H1 (cell line): ENCODE data around the gene ATE1. TPM values are rescaled to one million over a fixed set of nuclear protein-coding genes. Genes with fewer than 3 reads are reported as not detected.

Experiments
- CTCF ChIA-PET: fragments of 300-600 bp; sonication (Branson Sonifier 250); formaldehyde crosslinking; loops from one replicate; lab custom pipeline; 2021; ENCODE audit not compliant: partially characterized antibody; lab: Charles Lee
- POLR2A ChIA-PET: fragments of 300-600 bp; sonication (Branson Sonifier 250); formaldehyde crosslinking; loops from one replicate; lab custom pipeline; 2021; ENCODE audit warnings: inconsistent platforms; ENCODE audit not compliant: partially characterized antibody; lab: Charles Lee
- DNase-seq, 2 experiments: peaks; one replicate each; pipeline versions ENCODE4 v3.0.0 to v3.0.0-alpha.2; 2010 to 2022; ENCODE audit warnings: low spot score in 2 of 2, low read depth in 1 of 2, mixed read lengths in 1 of 2
- FAIRE-seq: peaks from 2 replicates; lab custom pipeline; 2011; peaks lifted over from hg19 to GRCh38; lab: Jason Lieb, UNC
- H2AFZ ChIP-seq: 2 replicates; pipeline ENCODE4 v1.8.1; 2012; ENCODE audit warnings: low read length, inconsistent platforms
- H2AK5ac ChIP-seq: 2 replicates; pipeline ENCODE4 v1.6.1; 2013; ENCODE audit warnings: low read depth, low read length
- H2BK120ac ChIP-seq: replicated peaks from 2 replicates; pipeline ENCODE3; 2013; ENCODE audit warnings: low read depth, low read length, inconsistent platforms
- H2BK12ac ChIP-seq: 2 replicates; pipeline ENCODE4 v1.6.1; 2013; ENCODE audit warnings: low read depth, low read length
- H2BK15ac ChIP-seq: 2 replicates; pipeline ENCODE4 v1.6.1; 2013; ENCODE audit warnings: low read length
- H2BK20ac ChIP-seq: 2 replicates; pipeline ENCODE4 v1.6.1; 2013; ENCODE audit warnings: low read length
- H2BK5ac ChIP-seq: 2 replicates; pipeline ENCODE4 v1.6.1; 2013; ENCODE audit warnings: low read depth, low read length
- H3K14ac ChIP-seq: 2 replicates; pipeline ENCODE4 v1.6.1; 2013; ENCODE audit warnings: inconsistent platforms; ENCODE audit not compliant: insufficient read length
- H3K18ac ChIP-seq: 2 replicates; pipeline ENCODE4 v1.6.1; 2013; ENCODE audit warnings: low read length; ENCODE audit errors: extremely low read depth
- H3K23ac ChIP-seq: 2 replicates; pipeline ENCODE4 v1.6.1; 2013; ENCODE audit warnings: inconsistent platforms; ENCODE audit not compliant: insufficient read length
- H3K23me2 ChIP-seq: 2 replicates; pipeline ENCODE4 v1.6.1; 2013; ENCODE audit warnings: low read depth, low read length
- H3K27ac ChIP-seq: 2 replicates; pipeline ENCODE4 v1.6.1; 2011; ENCODE audit warnings: low read depth, low read length, inconsistent platforms
- H3K27me3 ChIP-seq, 4 experiments: replicated peaks in 1 of 4; 1 replicate in 1 of 4; 2 replicates in 3 of 4; pipeline versions ENCODE4 v1.6.1 to v1.8.1; 2011 to 2013; ENCODE audit warnings: low read length in 3 of 4, mild to moderate bottlenecking in 3 of 4, inconsistent platforms in 2 of 4, mixed read lengths in 2 of 4, moderate library complexity in 1 of 4; ENCODE audit not compliant: control insufficient read depth in 3 of 4, insufficient read depth in 3 of 4; ENCODE audit errors: extremely low read depth in 1 of 4
- H3K36me3 ChIP-seq, 4 experiments: 2 replicates each; pipeline versions ENCODE4 v1.6.1 to v1.8.1; 2011 to 2013; ENCODE audit warnings: mild to moderate bottlenecking in 4 of 4, low read length in 3 of 4, moderate library complexity in 2 of 4, control low read depth in 1 of 4, inconsistent platforms in 1 of 4; ENCODE audit not compliant: insufficient read depth in 4 of 4, control insufficient read depth in 2 of 4
- H3K4ac ChIP-seq: replicated peaks from 2 replicates; pipeline ENCODE3; 2013; ENCODE audit warnings: low read length, low read depth, mixed read lengths, inconsistent platforms; ENCODE audit not compliant: insufficient read length
- H3K4me1 ChIP-seq, 4 experiments: replicated peaks in 1 of 4; 1 replicate in 1 of 4; 2 replicates in 3 of 4; pipeline versions ENCODE4 v1.6.1 to v1.8.1; 2011 to 2013; ENCODE audit warnings: low read length in 3 of 4, inconsistent platforms in 2 of 4, mixed read lengths in 1 of 4; ENCODE audit not compliant: insufficient read depth in 4 of 4, control insufficient read depth in 3 of 4
- H3K4me2 ChIP-seq, 2 experiments: 2 replicates each; pipeline versions ENCODE4 v1.6.1 to v1.8.1; 2011 to 2013; ENCODE audit warnings: low read depth in 2 of 2, low read length in 2 of 2, control low read depth in 1 of 2, inconsistent platforms in 1 of 2, mild to moderate bottlenecking in 1 of 2; ENCODE audit not compliant: insufficient read depth in 1 of 2
- H3K4me3 ChIP-seq, 4 experiments: fragments of 200-600, 300-600 bp in 1 of 4; sonication (generic), shearing (Covaris generic), sonication (Bioruptor Twin) in 1 of 4; 2 replicates each; pipeline versions ENCODE4 v1.5.1 to v1.8.1; 2011 to 2016; ENCODE audit warnings: low read length in 4 of 4, low read depth in 3 of 4, control low read depth in 2 of 4, inconsistent platforms in 2 of 4, mild to moderate bottlenecking in 2 of 4, mixed read lengths in 1 of 4, moderate library complexity in 1 of 4; ENCODE audit not compliant: insufficient read depth in 2 of 4; ENCODE audit errors: extremely low read depth in 1 of 4
- H3K56ac ChIP-seq: replicated peaks from 2 replicates; pipeline ENCODE3; 2013; ENCODE audit warnings: low read depth, mild to moderate bottlenecking, mixed read lengths, low read length, inconsistent platforms; ENCODE audit not compliant: insufficient read length
- H3K79me1 ChIP-seq: 2 replicates; pipeline ENCODE4 v1.6.1; 2013; ENCODE audit warnings: low read depth, low read length, control low read depth
- H3K79me2 ChIP-seq, 2 experiments: 2 replicates each; pipeline versions ENCODE4 v1.6.1 to v1.8.1; 2012 to 2013; ENCODE audit warnings: low read length in 2 of 2, mild to moderate bottlenecking in 2 of 2, inconsistent platforms in 1 of 2; ENCODE audit not compliant: insufficient read depth in 2 of 2, control insufficient read depth in 1 of 2
- H3K9ac ChIP-seq, 4 experiments: replicated peaks in 1 of 4; 1 replicate in 1 of 4; 2 replicates in 3 of 4; pipeline versions ENCODE4 v1.6.1 to v1.8.1; 2011 to 2013; ENCODE audit warnings: low read depth in 3 of 4, low read length in 3 of 4, control low read depth in 2 of 4, mild to moderate bottlenecking in 2 of 4, moderate library complexity in 2 of 4, inconsistent platforms in 1 of 4; ENCODE audit errors: extremely low read depth in 1 of 4
- H3K9me3 ChIP-seq, 2 experiments: 2 replicates each; pipeline versions ENCODE4 v1.6.1 to v1.8.1; 2012 to 2013; ENCODE audit warnings: mild to moderate bottlenecking in 2 of 2, moderate library complexity in 2 of 2, control low read depth in 1 of 2, inconsistent platforms in 1 of 2, low read depth in 1 of 2, low read length in 1 of 2, mixed read lengths in 1 of 2; ENCODE audit not compliant: insufficient read depth in 2 of 2
- H4K20me1 ChIP-seq, 2 experiments: replicated peaks in 1 of 2; 2 replicates each; pipeline versions ENCODE3 to v1.8.1; 2011 to 2013; ENCODE audit warnings: inconsistent platforms in 2 of 2, low read length in 2 of 2, mild to moderate bottlenecking in 1 of 2; ENCODE audit not compliant: insufficient read depth in 2 of 2, control insufficient read depth in 1 of 2
- H4K5ac ChIP-seq: 2 replicates; pipeline ENCODE4 v1.6.1; 2013; ENCODE audit warnings: low read length, low read depth, mixed read lengths, inconsistent platforms; ENCODE audit not compliant: insufficient read length
- H4K8ac ChIP-seq: 2 replicates; pipeline ENCODE4 v1.8.0; 2013; ENCODE audit warnings: mild to moderate bottlenecking, moderate library complexity, low read length, inconsistent platforms; ENCODE audit not compliant: insufficient read depth; ENCODE audit errors: extremely low read depth
- H4K91ac ChIP-seq: replicated peaks from 2 replicates; pipeline ENCODE3; 2013; ENCODE audit warnings: low read length, mixed read lengths, inconsistent platforms; ENCODE audit not compliant: insufficient read length
- BACH1 ChIP-seq: IDR thresholded peaks from 2 replicates; pipeline ENCODE4 v1.6.1; 2012; ENCODE audit warnings: low read length, improper control_type of control experiment
- FOSL1 ChIP-seq: IDR thresholded peaks from 2 replicates; pipeline ENCODE4 v1.6.1; 2011; ENCODE audit warnings: mild to moderate bottlenecking, low read depth, low read length, moderate library complexity; ENCODE audit not compliant: insufficient read depth
- HDAC2 ChIP-seq, 2 experiments: fragments of 300-600 bp in 1 of 2; sonication (generic) in 1 of 2; IDR thresholded peaks; 2 replicates each; pipeline ENCODE4 v1.6.1; 2011 to 2012; ENCODE audit warnings: low read depth in 2 of 2, low read length in 2 of 2, mild to moderate bottlenecking in 2 of 2, moderate library complexity in 2 of 2, borderline replicate concordance in 1 of 2, inconsistent platforms in 1 of 2
- RFX5 ChIP-seq: IDR thresholded peaks from 2 replicates; pipeline ENCODE4 v1.6.1; 2011; ENCODE audit warnings: low read depth, low read length, improper control_type of control experiment, borderline replicate concordance
- SAP30 ChIP-seq: fragments of 300-600 bp; sonication (generic); IDR thresholded peaks from 2 replicates; pipeline ENCODE4 v1.7.1; 2012; ENCODE audit warnings: low read length, moderate library complexity, mild to moderate bottlenecking, inconsistent platforms; ENCODE audit not compliant: insufficient read depth, insufficient replicate concordance
- TCF12 ChIP-seq: IDR thresholded peaks from 2 replicates; pipeline ENCODE4 v1.6.1; 2011; ENCODE audit warnings: low read depth, mild to moderate bottlenecking, low read length
- ZNF274 ChIP-seq: IDR thresholded peaks from 2 replicates; pipeline ENCODE4 v1.7.0; 2012; ENCODE audit warnings: low read length, borderline replicate concordance; ENCODE audit errors: extremely low read depth
- WGBS, 2 experiments: shearing (Covaris generic) in 1 of 2; methylation state at CpG; one replicate each; pipeline versions ENCODE4 v1.1.6 to v1.1.7; 2013 to 2015; ENCODE audit warnings: low lambda C conversion rate in 2 of 2, mixed read lengths in 2 of 2, inconsistent platforms in 1 of 2, low coverage in 1 of 2, missing lambda C conversion rate in 1 of 2; ENCODE audit not compliant: insufficient replicate concordance in 2 of 2, insufficient coverage in 1 of 2, insufficient read length in 1 of 2; ENCODE audit errors: extremely low coverage in 1 of 2, missing lambda C conversion rate in 1 of 2; 5-methylcytosine and 5-hydroxymethylcytosine counted together
- polyA plus RNA-seq, 7 experiments: library from polyadenylated mRNA; depleted of rRNA in 3 of 7; stranded (reverse) in 5 of 7; unstranded in 2 of 7; fragments of >200 nt in 5 of 7; fragments of 200-250 nt in 2 of 7; gene quantifications; 1 replicate in 5 of 7; 2 replicates in 1 of 7; 4 replicates in 1 of 7; pipeline versions ENCODE4 v1.2.1 to v1.2.3, GENCODE V29; 2011 to 2013; ENCODE audit warnings: missing spikeins in 2 of 7, mixed read lengths in 2 of 7
- total RNA-seq: library from RNA; stranded (reverse); fragmentation: NEBNext Ultra II Directional; extraction: Animal tissue kit (Norgen Biotek cat#: 25700); gene quantifications from 2 replicates; pipeline ENCODE4 v1.2.1, GENCODE V29; 2021
- TF ChIP-seq, protein P1 (sequence below): IDR thresholded peaks from 2 replicates; pipeline ENCODE4 v1.6.1; 2012; ENCODE audit warnings: low read length, inconsistent platforms

Gene ATE1
- total and polyA plus RNA-seq, 2 of the 8 experiments (the other 6 are each of a cell fraction or from before 2014, with no cell fraction given), result 8.8 to 26.9 TPM

DNA sequence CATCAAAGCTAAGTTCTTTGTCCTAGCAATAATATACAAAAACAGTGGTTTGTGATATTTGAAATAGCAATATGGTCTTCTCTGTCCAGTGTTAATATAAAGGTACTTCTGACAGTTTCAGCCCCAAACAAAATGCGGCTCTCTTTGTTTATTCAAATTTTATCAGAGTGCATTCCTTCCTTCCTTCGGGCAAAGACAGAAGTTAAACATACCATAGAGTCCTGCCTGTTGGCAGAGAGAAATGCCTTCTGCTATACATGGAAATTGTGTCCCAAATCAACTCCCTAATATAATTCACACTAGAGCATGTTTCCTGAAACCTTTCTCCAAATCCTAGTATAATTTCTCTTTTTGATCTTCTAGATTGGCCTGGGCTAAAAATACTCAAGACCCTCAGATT, 21.2 kb upstream of the ATE1 start:
- H3K9me3 ChIP-seq, result no peaks in the 10 kb centered on the region
- no peak overlapping the region for H4K5ac ChIP-seq
- no peaks in the 10 kb centered on the region for H4K20me1 ChIP-seq
- no peak overlapping the region for H3K56ac ChIP-seq
- H3K36me3 ChIP-seq, result no peaks in the 10 kb centered on the region
- H2AK5ac ChIP-seq, result no peak overlapping the region
- no peak overlapping the region for H2AFZ ChIP-seq
- H3K18ac ChIP-seq, result no peak overlapping the region
- no peaks in the 10 kb centered on the region; a peak in 1 of 7 replicates for H3K4me1 ChIP-seq
- H2BK20ac ChIP-seq, result no peak overlapping the region
- no peak overlapping the region for H3K4me3 ChIP-seq
- H3K27ac ChIP-seq, result no peak overlapping the region
- H4K8ac ChIP-seq, result no peak overlapping the region
- no peak overlapping the region for H3K4ac ChIP-seq
- no peak overlapping the region for H3K4me2 ChIP-seq
- FAIRE-seq (no peak), DNase-seq (no peak)
- H2BK5ac ChIP-seq, result no peak overlapping the region
- no peak overlapping the region for H2BK120ac ChIP-seq
- H3K9ac ChIP-seq, result no peak overlapping the region
- CTCF ChIA-PET, result interaction anchor here (0.7 to 1.0 kb wide), 2 partner anchors 50 to 1348 kb away, joined by 3 read pairs; no protein-coding TSS in a partner anchor
- POLR2A ChIA-PET, result interaction anchor here (3.9 kb wide), 1 partner anchor 21 kb away, joined by 17 read pairs; the partner anchor contains the start of gene ATE1
- no peaks in the 10 kb centered on the region for H3K79me2 ChIP-seq
- no peak overlapping the region for H2BK15ac ChIP-seq
- no peaks in the 10 kb centered on the region for H3K27me3 ChIP-seq
- H3K14ac ChIP-seq, result no peak overlapping the region
- H2BK12ac ChIP-seq, result no peak overlapping the region
- WGBS, 2 experiments, result 90% methylated on average over 2 of the region's 2 CpGs; no CpG with 5 or more reads in 1 of the 2 experiments
- TF ChIP-seq BACH1 (no peak), ZNF274 (no peak), TCF12 (no peak), FOSL1 (no peak), SAP30 (no peak), HDAC2 (IDR thresholded peaks at IDR 0.05; ENCODE audit: borderline replicate concordance in 1 of 2, low read depth in 2 of 2, low read length in 2 of 2) (no peak), RFX5 (no peak)
- TF ChIP-seq, protein P1, sequence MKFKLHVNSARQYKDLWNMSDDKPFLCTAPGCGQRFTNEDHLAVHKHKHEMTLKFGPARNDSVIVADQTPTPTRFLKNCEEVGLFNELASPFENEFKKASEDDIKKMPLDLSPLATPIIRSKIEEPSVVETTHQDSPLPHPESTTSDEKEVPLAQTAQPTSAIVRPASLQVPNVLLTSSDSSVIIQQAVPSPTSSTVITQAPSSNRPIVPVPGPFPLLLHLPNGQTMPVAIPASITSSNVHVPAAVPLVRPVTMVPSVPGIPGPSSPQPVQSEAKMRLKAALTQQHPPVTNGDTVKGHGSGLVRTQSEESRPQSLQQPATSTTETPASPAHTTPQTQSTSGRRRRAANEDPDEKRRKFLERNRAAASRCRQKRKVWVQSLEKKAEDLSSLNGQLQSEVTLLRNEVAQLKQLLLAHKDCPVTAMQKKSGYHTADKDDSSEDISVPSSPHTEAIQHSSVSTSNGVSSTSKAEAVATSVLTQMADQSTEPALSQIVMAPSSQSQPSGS, result no peak
- H3K23me2 ChIP-seq, result no peaks in the 10 kb centered on the region
- H3K23ac ChIP-seq, result no peak overlapping the region
- H3K79me1 ChIP-seq, result no peaks in the 10 kb centered on the region
- no peak overlapping the region for H4K91ac ChIP-seq
